Keratinocyte (primary cell): ENCODE measurements around the gene IQCK.

Experiments
- CTCF ChIP-seq, 3 experiments: IDR thresholded peaks in 1 of 3; conservative IDR thresholded peaks in 1 of 3; optimal IDR thresholded peaks in 1 of 3; 2 replicates in 2 of 3; 3 replicates in 1 of 3; pipeline versions ENCODE3 to v1.5.1; 2011; ENCODE audit warnings: low read length in 3 of 3, mild to moderate bottlenecking in 3 of 3, moderate library complexity in 2 of 3, control low read depth in 1 of 3, inconsistent platforms in 1 of 3; ENCODE audit not compliant: insufficient read depth in 2 of 3; ENCODE audit errors: extremely low read depth in 1 of 3
- EZH2 ChIP-seq: IDR thresholded peaks from one replicate; pipeline ENCODE4 v1.6.1; 2012; ENCODE audit warnings: inconsistent platforms, mild to moderate bottlenecking, low read length, moderate library complexity

- TF ChIP-seq CTCF (optimal IDR thresholded peaks at IDR 0.05 in 1 of 3, IDR thresholded peaks at IDR 0.05 in 1 of 3, conservative IDR thresholded peaks at IDR 0.05 in 1 of 3; ENCODE audit: extremely low read depth in 1 of 3, insufficient read depth in 2 of 3, low read length in 3 of 3) (no peak), EZH2 (no peak)
These were observed 141.5 kb downstream of the IQCK start for GRCh38 chr16:19859603-19860002.
